H1 (cell line): ENCODE results near the gene CAMTA1. TPM values are rescaled to one million over a fixed set of nuclear protein-coding genes. Genes with fewer than 3 reads are reported as not detected.

Experiments used
- CTCF ChIA-PET: fragments of 300-600 bp; sonication (Branson Sonifier 250); formaldehyde crosslinking; loops from one replicate; lab custom pipeline; 2021; ENCODE audit not compliant: partially characterized antibody; lab: Charles Lee
- POLR2A ChIA-PET: fragments of 300-600 bp; sonication (Branson Sonifier 250); formaldehyde crosslinking; loops from one replicate; lab custom pipeline; 2021; ENCODE audit warnings: inconsistent platforms; ENCODE audit not compliant: partially characterized antibody; lab: Charles Lee
- DNase-seq, 2 experiments: peaks; one replicate each; pipeline versions ENCODE4 v3.0.0 to v3.0.0-alpha.2; 2010 to 2022; ENCODE audit warnings: low spot score in 2 of 2, low read depth in 1 of 2, mixed read lengths in 1 of 2
- FAIRE-seq: peaks from 2 replicates; lab custom pipeline; 2011; peaks lifted over from hg19 to GRCh38; lab: Jason Lieb, UNC
- H2AFZ ChIP-seq: 2 replicates; pipeline ENCODE4 v1.8.1; 2012; ENCODE audit warnings: low read length, inconsistent platforms
- H2AK5ac ChIP-seq: 2 replicates; pipeline ENCODE4 v1.6.1; 2013; ENCODE audit warnings: low read depth, low read length
- H2BK120ac ChIP-seq: replicated peaks from 2 replicates; pipeline ENCODE3; 2013; ENCODE audit warnings: low read depth, low read length, inconsistent platforms
- H2BK12ac ChIP-seq: 2 replicates; pipeline ENCODE4 v1.6.1; 2013; ENCODE audit warnings: low read depth, low read length
- H2BK15ac ChIP-seq: 2 replicates; pipeline ENCODE4 v1.6.1; 2013; ENCODE audit warnings: low read length
- H2BK20ac ChIP-seq: 2 replicates; pipeline ENCODE4 v1.6.1; 2013; ENCODE audit warnings: low read length
- H2BK5ac ChIP-seq: 2 replicates; pipeline ENCODE4 v1.6.1; 2013; ENCODE audit warnings: low read depth, low read length
- H3K14ac ChIP-seq: 2 replicates; pipeline ENCODE4 v1.6.1; 2013; ENCODE audit warnings: inconsistent platforms; ENCODE audit not compliant: insufficient read length
- H3K18ac ChIP-seq: 2 replicates; pipeline ENCODE4 v1.6.1; 2013; ENCODE audit warnings: low read length; ENCODE audit errors: extremely low read depth
- H3K23ac ChIP-seq: 2 replicates; pipeline ENCODE4 v1.6.1; 2013; ENCODE audit warnings: inconsistent platforms; ENCODE audit not compliant: insufficient read length
- H3K23me2 ChIP-seq: 2 replicates; pipeline ENCODE4 v1.6.1; 2013; ENCODE audit warnings: low read depth, low read length
- H3K27ac ChIP-seq: 2 replicates; pipeline ENCODE4 v1.6.1; 2011; ENCODE audit warnings: low read depth, low read length, inconsistent platforms
- H3K27me3 ChIP-seq, 4 experiments: replicated peaks in 1 of 4; 1 replicate in 1 of 4; 2 replicates in 3 of 4; pipeline versions ENCODE4 v1.6.1 to v1.8.1; 2011 to 2013; ENCODE audit warnings: low read length in 3 of 4, mild to moderate bottlenecking in 3 of 4, inconsistent platforms in 2 of 4, mixed read lengths in 2 of 4, moderate library complexity in 1 of 4; ENCODE audit not compliant: control insufficient read depth in 3 of 4, insufficient read depth in 3 of 4; ENCODE audit errors: extremely low read depth in 1 of 4
- H3K36me3 ChIP-seq, 4 experiments: 2 replicates each; pipeline versions ENCODE4 v1.6.1 to v1.8.1; 2011 to 2013; ENCODE audit warnings: mild to moderate bottlenecking in 4 of 4, low read length in 3 of 4, moderate library complexity in 2 of 4, control low read depth in 1 of 4, inconsistent platforms in 1 of 4; ENCODE audit not compliant: insufficient read depth in 4 of 4, control insufficient read depth in 2 of 4
- H3K4ac ChIP-seq: replicated peaks from 2 replicates; pipeline ENCODE3; 2013; ENCODE audit warnings: low read length, low read depth, mixed read lengths, inconsistent platforms; ENCODE audit not compliant: insufficient read length
- H3K4me1 ChIP-seq, 4 experiments: replicated peaks in 1 of 4; 1 replicate in 1 of 4; 2 replicates in 3 of 4; pipeline versions ENCODE4 v1.6.1 to v1.8.1; 2011 to 2013; ENCODE audit warnings: low read length in 3 of 4, inconsistent platforms in 2 of 4, mixed read lengths in 1 of 4; ENCODE audit not compliant: insufficient read depth in 4 of 4, control insufficient read depth in 3 of 4
- H3K4me2 ChIP-seq, 2 experiments: 2 replicates each; pipeline versions ENCODE4 v1.6.1 to v1.8.1; 2011 to 2013; ENCODE audit warnings: low read depth in 2 of 2, low read length in 2 of 2, control low read depth in 1 of 2, inconsistent platforms in 1 of 2, mild to moderate bottlenecking in 1 of 2; ENCODE audit not compliant: insufficient read depth in 1 of 2
- H3K4me3 ChIP-seq, 4 experiments: fragments of 200-600, 300-600 bp in 1 of 4; sonication (generic), shearing (Covaris generic), sonication (Bioruptor Twin) in 1 of 4; 2 replicates each; pipeline versions ENCODE4 v1.5.1 to v1.8.1; 2011 to 2016; ENCODE audit warnings: low read length in 4 of 4, low read depth in 3 of 4, control low read depth in 2 of 4, inconsistent platforms in 2 of 4, mild to moderate bottlenecking in 2 of 4, mixed read lengths in 1 of 4, moderate library complexity in 1 of 4; ENCODE audit not compliant: insufficient read depth in 2 of 4; ENCODE audit errors: extremely low read depth in 1 of 4
- H3K56ac ChIP-seq: replicated peaks from 2 replicates; pipeline ENCODE3; 2013; ENCODE audit warnings: low read depth, mild to moderate bottlenecking, mixed read lengths, low read length, inconsistent platforms; ENCODE audit not compliant: insufficient read length
- H3K79me1 ChIP-seq: 2 replicates; pipeline ENCODE4 v1.6.1; 2013; ENCODE audit warnings: low read depth, low read length, control low read depth
- H3K79me2 ChIP-seq, 2 experiments: 2 replicates each; pipeline versions ENCODE4 v1.6.1 to v1.8.1; 2012 to 2013; ENCODE audit warnings: low read length in 2 of 2, mild to moderate bottlenecking in 2 of 2, inconsistent platforms in 1 of 2; ENCODE audit not compliant: insufficient read depth in 2 of 2, control insufficient read depth in 1 of 2
- H3K9ac ChIP-seq, 4 experiments: replicated peaks in 1 of 4; 1 replicate in 1 of 4; 2 replicates in 3 of 4; pipeline versions ENCODE4 v1.6.1 to v1.8.1; 2011 to 2013; ENCODE audit warnings: low read depth in 3 of 4, low read length in 3 of 4, control low read depth in 2 of 4, mild to moderate bottlenecking in 2 of 4, moderate library complexity in 2 of 4, inconsistent platforms in 1 of 4; ENCODE audit errors: extremely low read depth in 1 of 4
- H3K9me3 ChIP-seq, 2 experiments: 2 replicates each; pipeline versions ENCODE4 v1.6.1 to v1.8.1; 2012 to 2013; ENCODE audit warnings: mild to moderate bottlenecking in 2 of 2, moderate library complexity in 2 of 2, control low read depth in 1 of 2, inconsistent platforms in 1 of 2, low read depth in 1 of 2, low read length in 1 of 2, mixed read lengths in 1 of 2; ENCODE audit not compliant: insufficient read depth in 2 of 2
- H4K20me1 ChIP-seq, 2 experiments: replicated peaks in 1 of 2; 2 replicates each; pipeline versions ENCODE3 to v1.8.1; 2011 to 2013; ENCODE audit warnings: inconsistent platforms in 2 of 2, low read length in 2 of 2, mild to moderate bottlenecking in 1 of 2; ENCODE audit not compliant: insufficient read depth in 2 of 2, control insufficient read depth in 1 of 2
- H4K5ac ChIP-seq: 2 replicates; pipeline ENCODE4 v1.6.1; 2013; ENCODE audit warnings: low read length, low read depth, mixed read lengths, inconsistent platforms; ENCODE audit not compliant: insufficient read length
- H4K8ac ChIP-seq: 2 replicates; pipeline ENCODE4 v1.8.0; 2013; ENCODE audit warnings: mild to moderate bottlenecking, moderate library complexity, low read length, inconsistent platforms; ENCODE audit not compliant: insufficient read depth; ENCODE audit errors: extremely low read depth
- H4K91ac ChIP-seq: replicated peaks from 2 replicates; pipeline ENCODE3; 2013; ENCODE audit warnings: low read length, mixed read lengths, inconsistent platforms; ENCODE audit not compliant: insufficient read length
- ATF3 ChIP-seq: IDR thresholded peaks from 2 replicates; pipeline ENCODE4 v1.6.1; 2011; ENCODE audit warnings: low read depth, mild to moderate bottlenecking, low read length; ENCODE audit not compliant: insufficient read depth
- GABPA ChIP-seq: IDR thresholded peaks from 2 replicates; pipeline ENCODE4 v1.6.1; 2011; ENCODE audit warnings: mild to moderate bottlenecking, low read length, moderate library complexity, borderline replicate concordance; ENCODE audit not compliant: insufficient read depth
- KDM5A ChIP-seq: fragments of 200-600 bp; IDR thresholded peaks from 2 replicates; pipeline ENCODE4 v1.7.1; 2012; ENCODE audit warnings: mild to moderate bottlenecking, low read length, inconsistent platforms, mixed read lengths
- RFX5 ChIP-seq: IDR thresholded peaks from 2 replicates; pipeline ENCODE4 v1.6.1; 2011; ENCODE audit warnings: low read depth, low read length, improper control_type of control experiment, borderline replicate concordance
- SP4 ChIP-seq: IDR thresholded peaks from 2 replicates; pipeline ENCODE4 v1.6.1; 2012; ENCODE audit warnings: low read length, inconsistent platforms
- WGBS, 2 experiments: shearing (Covaris generic) in 1 of 2; methylation state at CpG; one replicate each; pipeline versions ENCODE4 v1.1.6 to v1.1.7; 2013 to 2015; ENCODE audit warnings: low lambda C conversion rate in 2 of 2, mixed read lengths in 2 of 2, inconsistent platforms in 1 of 2, low coverage in 1 of 2, missing lambda C conversion rate in 1 of 2; ENCODE audit not compliant: insufficient replicate concordance in 2 of 2, insufficient coverage in 1 of 2, insufficient read length in 1 of 2; ENCODE audit errors: extremely low coverage in 1 of 2, missing lambda C conversion rate in 1 of 2; 5-methylcytosine and 5-hydroxymethylcytosine counted together
- polyA plus RNA-seq, 7 experiments: library from polyadenylated mRNA; depleted of rRNA in 3 of 7; stranded (reverse) in 5 of 7; unstranded in 2 of 7; fragments of >200 nt in 5 of 7; fragments of 200-250 nt in 2 of 7; gene quantifications; 1 replicate in 5 of 7; 2 replicates in 1 of 7; 4 replicates in 1 of 7; pipeline versions ENCODE4 v1.2.1 to v1.2.3, GENCODE V29; 2011 to 2013; ENCODE audit warnings: missing spikeins in 2 of 7, mixed read lengths in 2 of 7
- total RNA-seq: library from RNA; stranded (reverse); fragmentation: NEBNext Ultra II Directional; extraction: Animal tissue kit (Norgen Biotek cat#: 25700); gene quantifications from 2 replicates; pipeline ENCODE4 v1.2.1, GENCODE V29; 2021

Gene CAMTA1
- total and polyA plus RNA-seq, 2 of the 8 experiments (the other 6 are each of a cell fraction or from before 2014, with no cell fraction given) = 65.0 to 119 TPM

DNA sequence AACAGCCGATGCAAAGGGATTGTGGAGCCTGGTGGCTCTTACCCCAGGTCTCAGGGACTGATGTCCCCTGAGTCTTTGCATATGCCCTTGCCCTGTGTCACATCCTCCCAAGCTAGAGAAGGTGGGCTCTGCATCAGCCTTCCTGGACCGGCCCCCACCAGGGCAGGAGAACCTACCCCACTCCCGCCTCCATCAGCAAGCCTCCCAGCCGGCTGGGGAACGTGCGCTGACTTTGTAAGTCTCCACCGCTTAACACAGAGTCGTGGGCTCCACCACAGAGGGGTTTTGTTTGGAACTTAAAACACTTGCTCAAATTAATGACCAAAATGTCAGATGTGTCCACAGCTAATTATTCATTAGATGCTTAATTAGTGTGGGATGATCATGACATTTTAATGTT lies 730.6 kb downstream of the CAMTA1 start:
- H3K23ac ChIP-seq = no peak overlapping the region
- H4K8ac ChIP-seq = no peak overlapping the region
- H4K91ac ChIP-seq = no peak overlapping the region
- POLR2A ChIA-PET = no interaction called here
- no peaks in the 10 kb centered on the region for H3K23me2 ChIP-seq
- H2BK5ac ChIP-seq = no peak overlapping the region
- H3K4me3 ChIP-seq = no peak overlapping the region
- no peaks in the 10 kb centered on the region for H3K36me3 ChIP-seq
- H3K79me1 ChIP-seq = no peaks in the 10 kb centered on the region
- H3K79me2 ChIP-seq = no peaks in the 10 kb centered on the region
- peak overlapping the region; percentile 19; the same call in 1 of the 2 replicates for H3K18ac ChIP-seq
- H3K27ac ChIP-seq = no peak overlapping the region
- H2BK15ac ChIP-seq = no peak overlapping the region
- no peaks in the 10 kb centered on the region for H3K9me3 ChIP-seq
- H3K9ac ChIP-seq = no peak overlapping the region
- no peak overlapping the region for H3K4me2 ChIP-seq
- no peak overlapping the region for H3K14ac ChIP-seq
- CTCF ChIA-PET = interaction anchor here (0.6 to 1.9 kb wide), 11 partner anchors 13 to 291 kb away, joined by 3 to 6 read pairs (median 3); no protein-coding TSS in a partner anchor
- TF ChIP-seq KDM5A = no peak
- TF ChIP-seq ATF3 = no peak
- TF ChIP-seq GABPA = no peak
- TF ChIP-seq RFX5 = no peak
- no peak for TF ChIP-seq SP4
- H2BK120ac ChIP-seq = no peak overlapping the region
- peak overlapping the region; percentile 32; the same call in 1 of the 2 replicates for H2BK20ac ChIP-seq
- H2AFZ ChIP-seq = no peak overlapping the region
- H4K5ac ChIP-seq = no peak overlapping the region
- no peak overlapping the region for H2AK5ac ChIP-seq
- WGBS, 2 experiments = 83% methylated on average over 8 of the region's 8 CpGs; no CpG with 5 or more reads in 1 of the 2 experiments
- H4K20me1 ChIP-seq = no peaks in the 10 kb centered on the region
- H3K4ac ChIP-seq = no peak overlapping the region
- H2BK12ac ChIP-seq = no peak overlapping the region
- no peak overlapping the region for H3K56ac ChIP-seq
- H3K4me1 ChIP-seq = no peaks in the 10 kb centered on the region
- DNase-seq (no peak), FAIRE-seq (no peak)
- H3K27me3 ChIP-seq = no peaks in the 10 kb centered on the region
